A673 (cell line): ENCODE measurements around the gene SKAP1. TPM values are rescaled to one million over a fixed set of nuclear protein-coding genes. Genes with fewer than 3 reads are reported as not detected.
A peak's percentile ranks its signal among the peaks of the same experiment; 100 is the strongest.
"Not testable (repeated sequence)": the region's sequence is repeated elsewhere in the genome, so short reads cannot be mapped to it uniquely, and the experiment has no call there.

ENCODE experiments used
- BruUV-seq: library from RNA; stranded (reverse); fragments of 400-500 nt; replicated peaks from 2 replicates; lab custom pipeline; 2021; lab: Mats Ljungman, UMichigan
- CTCF ChIA-PET: fragments of 300-600 bp; sonication (Branson Sonifier 250); formaldehyde crosslinking; loops from one replicate; lab custom pipeline; 2022; ENCODE audit warnings: antibody characterized with exemption; lab: Charles Lee
- POLR2A ChIA-PET: fragments of 300-600 bp; sonication (Branson Sonifier 250); formaldehyde crosslinking; loops from one replicate; lab custom pipeline; 2022; ENCODE audit warnings: antibody characterized with exemption; ENCODE audit not compliant: low non-redundant PET; lab: Charles Lee
- DNase-seq: peaks from one replicate; pipeline ENCODE4 v3.0.0-alpha.2; 2015; ENCODE audit warnings: low spot score
- H3K27ac ChIP-seq: fragments of 200-600 bp; sonication (generic); 2 replicates; pipeline ENCODE4 v1.5.1; 2016; ENCODE audit warnings: mixed run types, low read depth, mild to moderate bottlenecking, mixed read lengths, antibody characterized with exemption, low read length; ENCODE audit not compliant: poor library complexity, severe bottlenecking
- H3K27me3 ChIP-seq: fragments of 200-600 bp; sonication (generic); replicated peaks from 2 replicates; pipeline ENCODE4 v1.6.1; 2017; ENCODE audit warnings: mixed run types, low read depth, mild to moderate bottlenecking, mixed read lengths, antibody characterized with exemption, low read length; ENCODE audit not compliant: insufficient read depth, poor library complexity
- H3K36me3 ChIP-seq: fragments of 200-600 bp; sonication (generic); 2 replicates; pipeline ENCODE4 v1.6.1; 2016; ENCODE audit warnings: mixed run types, mild to moderate bottlenecking, mixed read lengths, antibody characterized with exemption, low read length; ENCODE audit not compliant: insufficient read depth, poor library complexity, severe bottlenecking
- H3K4me1 ChIP-seq: fragments of 200-600 bp; sonication (generic); 2 replicates; pipeline ENCODE4 v1.6.1; 2017; ENCODE audit warnings: mixed run types, mild to moderate bottlenecking, mixed read lengths, antibody characterized with exemption, low read length; ENCODE audit not compliant: insufficient read depth, poor library complexity, severe bottlenecking
- H3K4me3 ChIP-seq: fragments of 200-600 bp; sonication (generic); 2 replicates; pipeline ENCODE4 v1.5.1; 2016; ENCODE audit warnings: low read depth, mixed run types, mild to moderate bottlenecking, mixed read lengths, low read length; ENCODE audit not compliant: poor library complexity, severe bottlenecking
- H3K9me3 ChIP-seq: fragments of 200-600 bp; sonication (generic); 2 replicates; pipeline ENCODE4 v1.6.1; 2016; ENCODE audit warnings: mixed run types, low read depth, mild to moderate bottlenecking, mixed read lengths, antibody characterized with exemption, low read length; ENCODE audit not compliant: poor library complexity, severe bottlenecking
- EZH2 ChIP-seq: fragments of 200-600 bp; sonication (generic); IDR thresholded peaks from 2 replicates; pipeline ENCODE4 v1.6.1; 2017; ENCODE audit warnings: borderline replicate concordance, low read depth, mild to moderate bottlenecking, mixed read lengths, antibody characterized with exemption, low read length; ENCODE audit not compliant: poor library complexity, severe bottlenecking
- intact Hi-C: fragments of 100-400 bp; cut with micrococcal nuclease; formaldehyde crosslinking; loops from one replicate; pipeline ENCODE4 v1.10.0; 2022; ENCODE audit not compliant: unreplicated experiment
- total RNA-seq: library from RNA; stranded (reverse); gene quantifications from 2 replicates; pipeline ENCODE4 v1.2.3, GENCODE V29; 2021
- TF ChIP-seq, protein P1 (sequence below): fragments of 300-800, 200-600 bp; sonication (generic); conservative IDR thresholded peaks from 2 replicates; pipeline ENCODE4 v1.5.1; 2017; ENCODE audit warnings: low read depth, mild to moderate bottlenecking, antibody characterized with exemption, low read length, moderate library complexity, mixed read lengths

Gene SKAP1
- total RNA-seq, 1 experiment from 2014 or later: not detected

DNA sequence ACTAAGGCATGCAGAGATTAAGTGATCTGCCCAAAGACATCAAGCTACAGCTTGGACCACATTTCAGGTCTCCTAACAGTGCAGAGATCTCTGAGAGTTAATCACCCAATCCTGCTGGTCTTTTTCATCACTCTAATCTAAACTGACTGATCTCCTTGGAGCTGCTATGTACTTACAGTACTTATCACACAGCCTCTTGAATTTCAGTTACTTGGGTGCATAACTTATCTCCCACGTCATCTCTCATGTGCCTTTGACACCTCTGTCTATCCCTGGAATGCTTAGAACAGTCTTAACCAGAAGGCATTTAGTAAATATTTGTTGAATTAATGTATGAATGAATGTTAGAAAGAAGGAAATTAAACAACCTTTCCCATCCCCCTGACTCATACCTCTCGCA, 183.4 kb downstream of the SKAP1 start:
- DNase-seq: no peak
- Histone ChIP-seq H3K4me3 (no peak overlapping the region), H3K27me3 (no peaks in the 10 kb centered on the region), H3K9me3 (no peaks in the 10 kb centered on the region), H3K27ac (no peak overlapping the region), H3K4me1 (peaks cover 57% of the 10 kb centered on the region), H3K36me3 (no peaks in the 10 kb centered on the region)
- ChIA-PET POLR2A (interaction anchor here (0.7 kb wide), 1 partner anchor 85 kb away, joined by 3 read pairs; no protein-coding TSS in a partner anchor), CTCF (no interaction called here)
- no TSS peak for BruUV-seq
- intact Hi-C loops: no loop called here
- TF ChIP-seq EZH2: no peak
- TF ChIP-seq, protein P1, sequence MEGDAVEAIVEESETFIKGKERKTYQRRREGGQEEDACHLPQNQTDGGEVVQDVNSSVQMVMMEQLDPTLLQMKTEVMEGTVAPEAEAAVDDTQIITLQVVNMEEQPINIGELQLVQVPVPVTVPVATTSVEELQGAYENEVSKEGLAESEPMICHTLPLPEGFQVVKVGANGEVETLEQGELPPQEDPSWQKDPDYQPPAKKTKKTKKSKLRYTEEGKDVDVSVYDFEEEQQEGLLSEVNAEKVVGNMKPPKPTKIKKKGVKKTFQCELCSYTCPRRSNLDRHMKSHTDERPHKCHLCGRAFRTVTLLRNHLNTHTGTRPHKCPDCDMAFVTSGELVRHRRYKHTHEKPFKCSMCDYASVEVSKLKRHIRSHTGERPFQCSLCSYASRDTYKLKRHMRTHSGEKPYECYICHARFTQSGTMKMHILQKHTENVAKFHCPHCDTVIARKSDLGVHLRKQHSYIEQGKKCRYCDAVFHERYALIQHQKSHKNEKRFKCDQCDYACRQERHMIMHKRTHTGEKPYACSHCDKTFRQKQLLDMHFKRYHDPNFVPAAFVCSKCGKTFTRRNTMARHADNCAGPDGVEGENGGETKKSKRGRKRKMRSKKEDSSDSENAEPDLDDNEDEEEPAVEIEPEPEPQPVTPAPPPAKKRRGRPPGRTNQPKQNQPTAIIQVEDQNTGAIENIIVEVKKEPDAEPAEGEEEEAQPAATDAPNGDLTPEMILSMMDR: no peak

GRCh38 chr17:48245465-48246033, 184.5 kb downstream of the SKAP1 start:
- BruUV-seq, POLR2A ChIA-PET, H3K36me3 ChIP-seq, H3K27me3 ChIP-seq, H3K4me3 ChIP-seq, CTCF ChIA-PET, DNase-seq, intact Hi-C loops, H3K9me3 ChIP-seq: not testable (repeated sequence)
- Histone ChIP-seq H3K27ac (peak overlapping the region; percentile 87), H3K4me1 (peaks cover 57% of the 10 kb centered on the region)

- peaks cover 63% of the 10 kb centered on the region for H3K4me1 ChIP-seq
- peak overlapping the region; percentile 87 for H3K27ac ChIP-seq
- CTCF ChIA-PET: interaction anchor here (1.6 kb wide), 1 partner anchor 15 kb away, joined by 6 read pairs; no protein-coding TSS in a partner anchor
- no peaks in the 10 kb centered on the region for H3K27me3 ChIP-seq
- TF ChIP-seq, protein P1: no peak
- no peak for TF ChIP-seq EZH2
- peak; percentile 48 for DNase-seq
- POLR2A ChIA-PET: no interaction called here
- intact Hi-C loops: no loop called here
- no peaks in the 10 kb centered on the region for H3K36me3 ChIP-seq
- BruUV-seq: no TSS peak
- no peak overlapping the region for H3K4me3 ChIP-seq
- H3K9me3 ChIP-seq: no peaks in the 10 kb centered on the region
Observed at GRCh38 chr17:48244814-48245213, 185.2 kb downstream of the SKAP1 start.
